NCI-H345 (cell line): ENCODE results near the gene RPUSD3.

Source experiments
- DNase-seq: peaks from one replicate; lab custom pipeline; 2025; lab: John Stamatoyannopoulos, UW

Gene RPUSD3

GRCh38 chr3:9806688-9807589, 36.9 kb downstream of the RPUSD3 start:
- no peak for DNase-seq

GRCh38 chr3:9806137-9806536, 37.7 kb downstream of the RPUSD3 start:
- DNase-seq = no peak

GRCh38 chr3:9804996-9805395, 38.8 kb downstream of the RPUSD3 start:
- no peak for DNase-seq

GRCh38 chr3:9803494-9803893, 40.3 kb downstream of the RPUSD3 start:
- DNase-seq = no peak

GRCh38 chr3:9800529-9800928, 43.3 kb downstream of the RPUSD3 start:
- no peak for DNase-seq

GRCh38 chr3:9797196-9797945, 46.4 kb downstream of the RPUSD3 start:
- DNase-seq = no peak

- DNase-seq = no peak
Observed at GRCh38 chr3:9795207-9795606, 48.6 kb downstream of the RPUSD3 start.

GRCh38 chr3:9794400-9794799, 49.4 kb downstream of the RPUSD3 start:
- DNase-seq = no peak

GRCh38 chr3:9793161-9793781, 50.5 kb downstream of the RPUSD3 start:
- DNase-seq = no peak

- peak; percentile 93 for DNase-seq
Observed at GRCh38 chr3:9792405-9793160, 51.2 kb downstream of the RPUSD3 start, which contains the start of the genes ARPC4 and TADA3. Gene ARPC4 (plus strand): TSS chr3:9793082. CDS start chr3:9793122, 40 bp downstream. Gene TADA3 (minus strand): TSS chr3:9792473. CDS start chr3:9791466, 1,007 bp downstream.

GRCh38 chr3:9791790-9792404, 51.9 kb downstream of the RPUSD3 start:
- DNase-seq = no peak

- no peak for DNase-seq
Observed at GRCh38 chr3:9791127-9791526, 52.7 kb downstream of the RPUSD3 start.
